ENCODE results near the gene PAPSS2.
"Not testable (repeated sequence)": the region's sequence is repeated elsewhere in the genome, so short reads cannot be mapped to it uniquely, and the experiment has no call there.

Gene PAPSS2

DNA sequence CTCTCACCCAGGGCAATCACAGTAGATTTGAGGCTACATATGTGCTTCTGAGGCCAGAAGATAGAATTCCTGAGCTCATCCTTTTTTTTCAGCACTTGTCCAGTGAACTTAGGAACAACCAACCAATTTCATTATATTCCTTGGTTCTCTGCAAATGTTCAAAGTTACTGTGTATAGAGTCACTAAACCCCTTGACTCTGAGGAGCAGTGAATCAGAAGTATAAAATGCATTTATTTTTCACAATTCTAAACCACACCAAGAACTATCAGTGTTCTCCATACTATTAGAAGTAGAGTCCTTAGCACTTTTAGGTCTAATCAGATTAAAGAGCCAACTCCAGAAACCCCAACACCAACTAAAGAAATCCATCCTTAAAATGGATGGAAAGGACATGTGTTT, 19.6 kb upstream of the PAPSS2 start:
- Histone ChIP-seq H3K27me3 (ENCODE audit: control insufficient read depth, insufficient read depth, low read length, poor library complexity, severe bottlenecking) (no peaks in the 10 kb centered on the region), H3K4me3 (ENCODE audit: insufficient read depth, low read depth, low read length) (no peak overlapping the region)

DNA sequence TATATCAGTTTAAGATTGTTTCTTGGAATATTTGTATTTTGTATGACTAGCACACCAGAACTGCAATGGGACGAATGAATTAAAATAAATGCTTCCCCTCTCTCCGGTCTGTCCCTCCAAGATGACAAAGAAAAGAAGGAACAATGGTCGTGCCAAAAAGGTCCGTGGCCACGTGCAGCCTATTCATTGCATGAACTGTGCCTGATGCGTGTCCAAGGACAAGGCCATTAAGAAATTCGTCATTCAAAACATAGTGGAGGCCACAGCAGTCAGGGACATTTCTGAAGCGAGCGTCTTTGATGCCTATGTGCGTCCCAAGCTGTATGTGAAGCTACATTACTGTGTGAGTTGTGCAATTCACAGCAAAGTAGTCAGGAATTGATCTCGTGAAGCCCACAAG, 17.2 kb upstream of the PAPSS2 start:
- peaks cover 5% of the 10 kb centered on the region for H3K4me1 ChIP-seq (ENCODE audit: control insufficient read depth, insufficient read depth, low read length)
- H3K27me3 ChIP-seq (ENCODE audit: control insufficient read depth, insufficient read depth, low read length, poor library complexity, severe bottlenecking) = no peaks in the 10 kb centered on the region
- 91 to 92% methylated on average over 11 of the region's 11 CpGs for whole genome bisulfite sequencing, 2 experiments

More for the DNA sequence above, 19.6 kb upstream of the PAPSS2 start:
- Histone ChIP-seq H3K4me1 (ENCODE audit: control insufficient read depth, insufficient read depth, low read length) (peaks cover 5% of the 10 kb centered on the region), H3K36me3 (ENCODE audit: control insufficient read depth, insufficient read depth, low read length) (no peaks in the 10 kb centered on the region), H3K9me3 (ENCODE audit: control insufficient read depth, low read length) (no peaks in the 10 kb centered on the region), H3K27ac (ENCODE audit: insufficient read depth, low read depth, low read length, poor library complexity, severe bottlenecking) (no peak overlapping the region)

GRCh38 chr10:87642988-87643387, 16.7 kb upstream of the PAPSS2 start:
- Histone ChIP-seq H3K36me3 (ENCODE audit: control insufficient read depth, insufficient read depth, low read length) (no peaks in the 10 kb centered on the region), H3K9me3 (ENCODE audit: control insufficient read depth, low read length) (no peaks in the 10 kb centered on the region), H3K4me1 (ENCODE audit: control insufficient read depth, insufficient read depth, low read length) (peaks cover 5% of the 10 kb centered on the region), H3K27ac (ENCODE audit: insufficient read depth, low read depth, low read length, poor library complexity, severe bottlenecking) (no peak overlapping the region), H3K4me3 (ENCODE audit: insufficient read depth, low read depth, low read length) (no peak overlapping the region), H3K27me3 (ENCODE audit: control insufficient read depth, insufficient read depth, low read length, poor library complexity, severe bottlenecking) (no peaks in the 10 kb centered on the region)

More for the DNA sequence above, 17.2 kb upstream of the PAPSS2 start:
- Histone ChIP-seq H3K36me3 (ENCODE audit: control insufficient read depth, insufficient read depth, low read length) (no peaks in the 10 kb centered on the region), H3K27ac (ENCODE audit: insufficient read depth, low read depth, low read length, poor library complexity, severe bottlenecking) (no peak overlapping the region), H3K9me3 (ENCODE audit: control insufficient read depth, low read length) (no peaks in the 10 kb centered on the region), H3K4me3 (ENCODE audit: insufficient read depth, low read depth, low read length) (no peak overlapping the region)

DNA sequence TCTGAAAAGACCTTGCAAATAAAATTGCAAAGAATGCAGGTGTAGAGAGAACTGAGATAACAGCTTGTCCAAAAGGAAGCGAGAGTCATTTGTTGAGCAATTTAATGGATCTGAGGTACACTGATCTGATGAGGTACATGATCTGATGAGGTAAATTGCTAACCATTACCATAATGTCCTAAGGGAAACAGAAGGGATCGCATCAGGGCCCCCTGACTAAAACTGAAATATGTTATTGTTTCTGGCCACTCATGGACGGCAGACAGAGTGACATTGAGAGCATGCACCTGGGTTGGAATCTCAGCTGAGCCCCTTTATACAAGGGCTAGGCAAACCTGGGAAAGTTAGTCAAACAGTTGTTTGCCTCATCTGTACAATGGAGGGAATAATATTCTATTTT, 15.8 kb upstream of the PAPSS2 start:
- no peak overlapping the region for H3K27ac ChIP-seq (ENCODE audit: insufficient read depth, low read depth, low read length, poor library complexity, severe bottlenecking)
- no peaks in the 10 kb centered on the region for H3K27me3 ChIP-seq (ENCODE audit: control insufficient read depth, insufficient read depth, low read length, poor library complexity, severe bottlenecking)
- no peaks in the 10 kb centered on the region for H3K36me3 ChIP-seq (ENCODE audit: control insufficient read depth, insufficient read depth, low read length)
- H3K4me3 ChIP-seq (ENCODE audit: insufficient read depth, low read depth, low read length) = no peak overlapping the region
- H3K4me1 ChIP-seq (ENCODE audit: control insufficient read depth, insufficient read depth, low read length) = peaks cover 5% of the 10 kb centered on the region
- 90 to 97% methylated on average over 3 of the region's 3 CpGs for WGBS, 2 experiments
- H3K9me3 ChIP-seq (ENCODE audit: control insufficient read depth, low read length) = no peaks in the 10 kb centered on the region

DNA sequence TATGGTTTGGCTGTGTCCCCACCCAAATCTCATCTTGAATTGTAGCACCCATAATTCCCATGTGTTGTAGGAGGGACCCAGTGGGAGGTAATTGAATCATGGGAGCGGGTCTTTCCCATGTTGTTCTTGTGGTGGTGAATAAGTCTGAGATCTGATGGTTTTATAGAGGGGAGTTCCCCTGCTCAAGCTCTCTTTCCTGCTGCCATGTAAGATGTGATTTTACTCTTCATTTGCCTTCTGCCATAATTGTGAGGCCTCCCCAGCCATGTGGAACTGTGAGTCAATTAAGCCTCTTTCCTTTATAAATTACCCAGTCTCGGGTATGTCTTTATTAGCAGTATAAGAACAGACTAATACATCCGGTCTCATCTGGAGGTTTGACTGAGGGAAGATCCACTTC, 15.2 kb upstream of the PAPSS2 start:
- H3K9me3 ChIP-seq (ENCODE audit: control insufficient read depth, low read length); H3K4me1 ChIP-seq (ENCODE audit: control insufficient read depth, insufficient read depth, low read length); H3K27ac ChIP-seq (ENCODE audit: insufficient read depth, low read depth, low read length, poor library complexity, severe bottlenecking); H3K4me3 ChIP-seq (ENCODE audit: insufficient read depth, low read depth, low read length); H3K36me3 ChIP-seq (ENCODE audit: control insufficient read depth, insufficient read depth, low read length); H3K27me3 ChIP-seq (ENCODE audit: control insufficient read depth, insufficient read depth, low read length, poor library complexity, severe bottlenecking): not testable (repeated sequence)
- WGBS, 2 experiments = 91 to 92% methylated on average over 3 of the region's 3 CpGs

GRCh38 chr10:87646192-87646909, 13.3 kb upstream of the PAPSS2 start:
- Histone ChIP-seq H3K27ac (ENCODE audit: insufficient read depth, low read depth, low read length, poor library complexity, severe bottlenecking) (no peak overlapping the region), H3K36me3 (ENCODE audit: control insufficient read depth, insufficient read depth, low read length) (no peaks in the 10 kb centered on the region), H3K9me3 (ENCODE audit: control insufficient read depth, low read length) (no peaks in the 10 kb centered on the region), H3K4me1 (ENCODE audit: control insufficient read depth, insufficient read depth, low read length) (no peaks in the 10 kb centered on the region), H3K27me3 (ENCODE audit: control insufficient read depth, insufficient read depth, low read length, poor library complexity, severe bottlenecking) (no peaks in the 10 kb centered on the region), H3K4me3 (ENCODE audit: insufficient read depth, low read depth, low read length) (no peak overlapping the region)
- 94 to 96% methylated on average over 4 of the region's 4 CpGs for WGBS, 2 experiments

GRCh38 chr10:87646935-87647334, 12.7 kb upstream of the PAPSS2 start:
- H3K36me3 ChIP-seq (ENCODE audit: control insufficient read depth, insufficient read depth, low read length) = no peaks in the 10 kb centered on the region
- no peaks in the 10 kb centered on the region for H3K9me3 ChIP-seq (ENCODE audit: control insufficient read depth, low read length)
- H3K4me3 ChIP-seq (ENCODE audit: insufficient read depth, low read depth, low read length) = no peak overlapping the region
- no peak overlapping the region for H3K27ac ChIP-seq (ENCODE audit: insufficient read depth, low read depth, low read length, poor library complexity, severe bottlenecking)
- WGBS, 2 experiments = 92 to 95% methylated on average over 2 of the region's 2 CpGs
- H3K27me3 ChIP-seq (ENCODE audit: control insufficient read depth, insufficient read depth, low read length, poor library complexity, severe bottlenecking) = no peaks in the 10 kb centered on the region
- no peaks in the 10 kb centered on the region for H3K4me1 ChIP-seq (ENCODE audit: control insufficient read depth, insufficient read depth, low read length)

DNA sequence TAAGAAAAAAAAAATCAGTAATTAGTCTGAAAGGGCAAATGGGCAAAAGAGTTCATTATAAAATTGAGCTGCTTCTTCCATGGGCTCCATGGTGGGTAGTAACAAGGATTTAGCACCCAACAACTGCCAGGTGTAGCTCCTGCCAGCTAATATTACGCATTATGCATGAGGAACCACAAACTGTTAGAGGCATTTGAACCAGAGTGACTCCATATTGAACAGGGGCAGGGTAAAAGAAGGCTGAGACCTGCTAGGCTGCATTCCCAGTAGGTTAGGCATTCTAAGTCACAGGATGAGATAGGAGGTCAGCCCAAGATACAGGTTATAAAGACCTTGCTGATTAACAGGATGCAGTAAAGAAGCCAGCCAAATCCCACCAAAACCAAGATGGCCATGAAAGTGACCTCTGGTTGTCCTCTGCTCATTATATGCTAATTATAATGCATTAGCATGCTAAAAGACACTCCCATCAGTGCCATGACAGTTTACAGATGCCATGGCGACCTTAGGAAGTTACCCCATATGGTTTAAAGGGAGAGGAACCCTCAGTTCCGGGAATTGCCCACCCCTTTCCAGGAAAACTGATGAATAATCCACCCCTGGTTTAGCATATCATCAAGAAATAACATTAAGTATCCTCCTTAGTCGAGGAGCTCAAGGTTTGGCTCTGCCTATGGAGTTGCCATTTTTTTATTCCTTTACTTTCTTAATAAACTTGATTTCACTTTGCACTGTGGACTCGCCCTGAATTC, 8.7 kb upstream of the PAPSS2 start:
- WGBS, 2 experiments = 87 to 93% methylated on average over 5 of the region's 5 CpGs
- H3K27ac ChIP-seq (ENCODE audit: insufficient read depth, low read depth, low read length, poor library complexity, severe bottlenecking) = no peak overlapping the region

DNA sequence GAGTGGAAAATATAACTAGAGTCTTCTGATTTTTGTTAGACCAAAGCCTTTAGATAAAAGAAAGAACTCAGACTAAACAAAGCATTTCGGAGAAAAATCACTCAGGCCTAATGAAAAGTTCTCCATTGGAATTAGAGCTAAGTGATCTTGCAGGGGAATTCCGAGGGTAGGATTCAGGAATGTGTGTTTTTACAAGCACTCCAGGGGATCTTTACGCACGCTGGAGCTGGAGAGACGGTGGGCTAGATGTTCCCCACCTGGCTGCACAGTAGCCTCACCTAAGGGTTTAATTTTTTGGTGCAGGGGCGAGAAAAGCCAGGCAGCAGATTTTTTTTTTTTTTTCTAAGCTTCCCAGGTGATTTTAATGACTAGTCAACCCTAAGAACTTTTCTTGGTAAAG, 7.9 kb upstream of the PAPSS2 start:
- Histone ChIP-seq H3K36me3 (ENCODE audit: control insufficient read depth, insufficient read depth, low read length) (no peaks in the 10 kb centered on the region), H3K9me3 (ENCODE audit: control insufficient read depth, low read length) (no peaks in the 10 kb centered on the region), H3K4me1 (ENCODE audit: control insufficient read depth, insufficient read depth, low read length) (no peaks in the 10 kb centered on the region), H3K27me3 (ENCODE audit: control insufficient read depth, insufficient read depth, low read length, poor library complexity, severe bottlenecking) (no peaks in the 10 kb centered on the region), H3K27ac (ENCODE audit: insufficient read depth, low read depth, low read length, poor library complexity, severe bottlenecking) (no peak overlapping the region), H3K4me3 (ENCODE audit: insufficient read depth, low read depth, low read length) (no peak overlapping the region)
- WGBS, 2 experiments = 26 to 31% methylated on average over 6 of the region's 6 CpGs

More for the DNA sequence above, 8.7 kb upstream of the PAPSS2 start:
- Histone ChIP-seq H3K36me3 (ENCODE audit: control insufficient read depth, insufficient read depth, low read length) (no peaks in the 10 kb centered on the region), H3K9me3 (ENCODE audit: control insufficient read depth, low read length) (no peaks in the 10 kb centered on the region), H3K4me1 (ENCODE audit: control insufficient read depth, insufficient read depth, low read length) (no peaks in the 10 kb centered on the region), H3K27me3 (ENCODE audit: control insufficient read depth, insufficient read depth, low read length, poor library complexity, severe bottlenecking) (no peaks in the 10 kb centered on the region), H3K4me3 (ENCODE audit: insufficient read depth, low read depth, low read length) (no peak overlapping the region)

DNA sequence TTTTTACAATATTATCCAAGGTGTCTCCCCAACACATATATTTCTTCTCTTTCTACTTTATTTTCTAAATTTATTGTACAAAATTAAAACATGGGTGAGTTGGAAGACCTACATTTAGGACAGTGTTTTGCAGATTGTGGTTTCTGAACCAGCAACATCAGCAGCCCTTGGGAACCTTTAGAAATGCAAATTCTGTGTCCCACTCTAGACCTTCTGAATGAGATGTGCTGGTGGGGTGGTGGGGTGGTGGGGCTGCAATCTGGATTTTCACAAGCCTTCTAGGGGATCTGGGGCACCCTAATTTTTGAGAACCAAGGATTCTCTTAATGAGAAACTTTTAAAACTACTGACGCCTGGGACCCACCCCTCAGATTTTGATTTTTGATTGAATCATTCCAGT, 7.4 kb upstream of the PAPSS2 start:
- H3K36me3 ChIP-seq (ENCODE audit: control insufficient read depth, insufficient read depth, low read length) = no peaks in the 10 kb centered on the region
- H3K4me1 ChIP-seq (ENCODE audit: control insufficient read depth, insufficient read depth, low read length) = no peaks in the 10 kb centered on the region
- H3K4me3 ChIP-seq (ENCODE audit: insufficient read depth, low read depth, low read length) = no peak overlapping the region
- no peak overlapping the region for H3K27ac ChIP-seq (ENCODE audit: insufficient read depth, low read depth, low read length, poor library complexity, severe bottlenecking)
- no peaks in the 10 kb centered on the region for H3K27me3 ChIP-seq (ENCODE audit: control insufficient read depth, insufficient read depth, low read length, poor library complexity, severe bottlenecking)
- WGBS, 2 experiments = 80 to 88% methylated on average over 1 of the region's 1 CpG
- no peaks in the 10 kb centered on the region for H3K9me3 ChIP-seq (ENCODE audit: control insufficient read depth, low read length)
